Measurements from ENCODE around the gene SHISA4.
"Not testable (repeated sequence)": the region's sequence is repeated elsewhere in the genome, so short reads cannot be mapped to it uniquely, and the experiment has no call there.

The SHISA4 gene

GRCh38 chr1:201850053-201850397 is 38.7 kb upstream of the SHISA4 start:
- H3K4me1 ChIP-seq (ENCODE audit: insufficient read depth, low read length): no peaks in the 10 kb centered on the region
- H3K4me2 ChIP-seq (ENCODE audit: insufficient read depth, low read length): no peak overlapping the region
- H3K27me3 ChIP-seq (ENCODE audit: insufficient read depth, low read length, poor library complexity): no peaks in the 10 kb centered on the region
- no peak overlapping the region for H2AFZ ChIP-seq (ENCODE audit: low read depth, low read length)
- H3K4me3 ChIP-seq (ENCODE audit: low read depth in 1 of 2, low read length in 2 of 2): no peak overlapping the region
- TF ChIP-seq EZH2 (IDR thresholded peaks at IDR 0.05; ENCODE audit: borderline replicate concordance, low read depth, low read length, severe bottlenecking) (no peak), CTCF (IDR thresholded peaks at IDR 0.05; ENCODE audit: borderline replicate concordance, extremely low read depth, low read length, poor library complexity, severe bottlenecking) (no peak)
- H3K79me2 ChIP-seq (ENCODE audit: insufficient read depth, low read length): peaks cover 36% of the 10 kb centered on the region
- H3K9ac ChIP-seq (ENCODE audit: low read depth, low read length): no peak overlapping the region
- H3K27ac ChIP-seq (ENCODE audit: low read length): no peak overlapping the region
- peaks cover 82% of the 10 kb centered on the region for H3K36me3 ChIP-seq (ENCODE audit: insufficient read depth, low read length)
- H3K9me3 ChIP-seq (ENCODE audit: insufficient read depth, low read length, severe bottlenecking): no peaks in the 10 kb centered on the region
- DNase-seq (no peak), ATAC-seq (ENCODE audit: insufficient read depth, low read depth) (no peak)
- peaks cover 26% of the 10 kb centered on the region for H4K20me1 ChIP-seq (ENCODE audit: insufficient read depth, low read length)

GRCh38 chr1:201851949-201852348 is 36.7 kb upstream of the SHISA4 start:
- Histone ChIP-seq H3K4me1 (ENCODE audit: insufficient read depth, low read length) (no peaks in the 10 kb centered on the region), H4K20me1 (ENCODE audit: insufficient read depth, low read length) (peaks cover 10% of the 10 kb centered on the region; the same call in 1 of the 2 replicates), H3K36me3 (ENCODE audit: insufficient read depth, low read length) (peaks cover 97% of the 10 kb centered on the region), H3K79me2 (ENCODE audit: insufficient read depth, low read length) (peaks cover 17% of the 10 kb centered on the region), H3K4me3 (ENCODE audit: low read depth in 1 of 2, low read length in 2 of 2) (no peak overlapping the region), H3K27me3 (ENCODE audit: insufficient read depth, low read length, poor library complexity) (no peaks in the 10 kb centered on the region), H3K4me2 (ENCODE audit: insufficient read depth, low read length) (no peak overlapping the region), H3K27ac (ENCODE audit: low read length) (no peak overlapping the region), H3K9me3 (ENCODE audit: insufficient read depth, low read length, severe bottlenecking) (no peaks in the 10 kb centered on the region), H3K9ac (ENCODE audit: low read depth, low read length) (no peak overlapping the region), H2AFZ (ENCODE audit: low read depth, low read length) (no peak overlapping the region)
- ATAC-seq (ENCODE audit: insufficient read depth, low read depth) (no peak), DNase-seq (no peak)
- no peak for TF ChIP-seq CTCF (IDR thresholded peaks at IDR 0.05; ENCODE audit: borderline replicate concordance, extremely low read depth, low read length, poor library complexity, severe bottlenecking)
- TF ChIP-seq EZH2 (IDR thresholded peaks at IDR 0.05; ENCODE audit: borderline replicate concordance, low read depth, low read length, severe bottlenecking): no peak

DNA sequence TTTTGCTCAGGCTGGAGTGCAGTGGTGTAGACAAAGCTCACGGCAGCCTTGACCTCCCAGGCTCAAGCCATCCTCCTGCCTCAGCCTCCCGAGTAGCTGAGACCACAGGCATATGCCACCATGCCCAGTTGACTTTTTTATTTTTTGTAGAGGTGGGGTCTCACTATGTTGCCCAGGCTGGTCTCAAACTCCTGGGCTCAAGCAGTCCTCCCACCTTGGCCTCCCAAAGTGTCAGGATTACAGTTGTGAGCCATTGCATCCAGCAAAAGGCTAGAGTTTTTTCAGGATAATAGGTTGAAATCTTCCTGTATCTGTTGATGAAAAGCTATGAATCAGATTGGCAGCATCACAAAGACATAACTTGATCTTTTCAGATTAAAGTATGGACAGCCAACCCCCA is 32.0 kb upstream of the SHISA4 start:
- DNase-seq; H3K27me3 ChIP-seq (ENCODE audit: insufficient read depth, low read length, poor library complexity); H3K27ac ChIP-seq (ENCODE audit: low read length); H4K20me1 ChIP-seq (ENCODE audit: insufficient read depth, low read length); H3K4me1 ChIP-seq (ENCODE audit: insufficient read depth, low read length); H3K4me2 ChIP-seq (ENCODE audit: insufficient read depth, low read length); ATAC-seq (ENCODE audit: insufficient read depth, low read depth); H2AFZ ChIP-seq (ENCODE audit: low read depth, low read length); H3K79me2 ChIP-seq (ENCODE audit: insufficient read depth, low read length); H3K9ac ChIP-seq (ENCODE audit: low read depth, low read length); H3K9me3 ChIP-seq (ENCODE audit: insufficient read depth, low read length, severe bottlenecking); H3K4me3 ChIP-seq (ENCODE audit: low read depth in 1 of 2, low read length in 2 of 2): not testable (repeated sequence)
- H3K36me3 ChIP-seq (ENCODE audit: insufficient read depth, low read length): peaks cover 97% of the 10 kb centered on the region

DNA sequence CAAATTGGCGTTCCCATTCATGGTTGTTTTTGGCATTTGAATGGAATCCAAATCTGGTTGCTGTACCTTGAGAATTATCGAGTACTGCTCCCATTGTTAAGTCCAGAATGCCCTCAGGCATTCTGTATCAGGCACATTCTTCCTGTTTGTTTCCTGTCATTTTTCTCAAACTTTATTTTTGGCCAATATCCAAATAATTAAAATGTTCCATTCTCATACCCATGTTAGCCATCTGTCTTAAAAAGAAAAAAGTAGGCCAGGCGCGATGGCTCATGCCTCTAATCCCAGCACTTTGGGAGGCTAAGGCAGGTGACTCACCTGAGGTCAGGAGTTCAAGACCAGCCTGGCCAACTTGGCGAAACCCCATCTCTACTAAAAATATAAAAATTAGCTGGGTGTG is 29.3 kb upstream of the SHISA4 start:
- ATAC-seq (ENCODE audit: insufficient read depth, low read depth): no peak
- H3K4me2 ChIP-seq (ENCODE audit: insufficient read depth, low read length): no peak overlapping the region
- no peaks in the 10 kb centered on the region for H3K27me3 ChIP-seq (ENCODE audit: insufficient read depth, low read length, poor library complexity)
- H3K36me3 ChIP-seq (ENCODE audit: insufficient read depth, low read length): peaks cover 92% of the 10 kb centered on the region
- H3K4me1 ChIP-seq (ENCODE audit: insufficient read depth, low read length): no peaks in the 10 kb centered on the region
- TF ChIP-seq EZH2 (IDR thresholded peaks at IDR 0.05; ENCODE audit: borderline replicate concordance, low read depth, low read length, severe bottlenecking): no peak
- no peak for TF ChIP-seq CTCF (IDR thresholded peaks at IDR 0.05; ENCODE audit: borderline replicate concordance, extremely low read depth, low read length, poor library complexity, severe bottlenecking)
- no peaks in the 10 kb centered on the region for H3K79me2 ChIP-seq (ENCODE audit: insufficient read depth, low read length)
- no peak overlapping the region for H3K9ac ChIP-seq (ENCODE audit: low read depth, low read length)
- no peak overlapping the region for H3K4me3 ChIP-seq (ENCODE audit: low read depth in 1 of 2, low read length in 2 of 2)
- no peak overlapping the region for H2AFZ ChIP-seq (ENCODE audit: low read depth, low read length)
- H3K27ac ChIP-seq (ENCODE audit: low read length): no peak overlapping the region
- H4K20me1 ChIP-seq (ENCODE audit: insufficient read depth, low read length): no peaks in the 10 kb centered on the region
- DNase-seq: no peak
- no peaks in the 10 kb centered on the region for H3K9me3 ChIP-seq (ENCODE audit: insufficient read depth, low read length, severe bottlenecking)

All from DND-41 (cell line).